Naive thymus-derived CD8-positive, alpha-beta T cell (primary cell): ENCODE data around the gene JMJD4. TPM values are rescaled to one million over a fixed set of nuclear protein-coding genes. Genes with fewer than 3 reads are reported as not detected.

Experiments
- ATAC-seq, 2 donors: fragments of 150-1000 bp; cut with Tn5 transposase in 1 of 2; sonication (Bioruptor Pico), chemical (Tn5 transposase) in 1 of 2; 1 replicate in 1 of 2; 2 replicates in 1 of 2; pipeline ENCODE4 v1.10.0; 2021; ENCODE audit warnings: mild to moderate bottlenecking in 2 of 2, moderate library complexity in 2 of 2
- POLR2A ChIA-PET: fragments of 350-600 bp; sonication (Branson Sonifier 250); formaldehyde crosslinking; loops from one replicate; lab custom pipeline; 2021; ENCODE audit warnings: antibody characterized with exemption; lab: Charles Lee
- DNase-seq, 10 donors: peaks; one replicate each; pipeline versions ENCODE4 v3.0.0 to v3.0.0-alpha.2; 2020 to 2022
- H3K27ac Mint-ChIP-seq, 10 donors: one replicate each; pipeline ENCODE4 v1.8.0; 2020 to 2022; ENCODE audit warnings: mild to moderate bottlenecking in 10 of 10, mixed read lengths in 10 of 10, moderate library complexity in 4 of 10, inconsistent platforms in 1 of 10
- H3K27me3 Mint-ChIP-seq, 5 donors: one replicate each; pipeline ENCODE4 v1.8.0; 2021 to 2022; ENCODE audit warnings: mixed read lengths in 5 of 5
- H3K36me3 Mint-ChIP-seq, 3 donors: one replicate each; pipeline ENCODE4 v1.8.0; 2020 to 2022; ENCODE audit warnings: mixed read lengths in 3 of 3, mild to moderate bottlenecking in 2 of 3, inconsistent platforms in 1 of 3
- H3K4me1 Mint-ChIP-seq, 4 donors: one replicate each; pipeline ENCODE4 v1.8.0; 2021 to 2022; ENCODE audit warnings: mixed read lengths in 4 of 4
- H3K4me3 Mint-ChIP-seq, 10 donors: one replicate each; pipeline ENCODE4 v1.8.0; 2020 to 2022; ENCODE audit warnings: mild to moderate bottlenecking in 10 of 10, mixed read lengths in 10 of 10, moderate library complexity in 6 of 10, inconsistent platforms in 1 of 10
- H3K9me3 Mint-ChIP-seq, 9 donors: one replicate each; pipeline ENCODE4 v1.8.0; 2020 to 2022; ENCODE audit warnings: mixed read lengths in 9 of 9, mild to moderate bottlenecking in 3 of 9, inconsistent platforms in 1 of 9, moderate library complexity in 1 of 9
- polyA plus RNA-seq, 3 donors: library from polyadenylated mRNA; unstranded; fragments of 300-500 nt; fragmentation: Illumina TruSeq; gene quantifications; one replicate each; pipeline ENCODE4 v1.2.3, GENCODE V29; 2021
- total RNA-seq, 8 experiments: library from RNA in 2 of 8; stranded (reverse) in 2 of 8; gene quantifications; one replicate each; pipeline ENCODE4 v1.2.3 and lab custom pipeline; 2021 to 2026

JMJD4 gene
- total and polyA plus RNA-seq, 5 experiments from 2014 or later, result 27.1 to 37.9 (median 31.9) TPM

DNA sequence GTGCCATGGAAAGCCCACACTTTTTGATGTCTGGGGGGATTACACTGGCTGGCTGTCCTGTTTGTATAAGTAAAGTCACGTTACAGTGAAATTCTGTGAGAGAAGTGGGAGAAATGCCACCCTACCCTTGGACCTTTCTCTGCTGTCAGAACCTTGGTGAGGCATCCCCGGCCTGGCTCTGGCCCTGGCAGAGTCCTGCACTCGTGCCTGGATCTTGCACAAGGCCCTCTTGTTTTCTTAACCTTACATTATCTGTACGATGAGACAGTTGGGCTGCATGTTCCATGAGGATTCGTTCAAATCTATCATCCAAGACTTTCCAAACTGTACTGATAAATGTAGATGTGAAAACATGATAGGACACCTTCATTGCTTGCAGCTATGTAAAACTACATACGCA lies 11.6 kb upstream of the JMJD4 start:
- Mint-ChIP-seq H3K27me3 (no peaks in the 10 kb centered on the region), H3K4me1 (peaks cover 25 to 65% (median 48%) of the 10 kb centered on the region in 4 donors), H3K36me3 (peaks cover 0 to 30% (median 9%) of the 10 kb centered on the region in 3 donors), H3K4me3 (no peak overlapping the region), H3K9me3 (no peaks in the 10 kb centered on the region), H3K27ac (no peak overlapping the region)
- ATAC-seq, result no peak
- no peak for DNase-seq
- POLR2A ChIA-PET, result no interaction called here

DNA sequence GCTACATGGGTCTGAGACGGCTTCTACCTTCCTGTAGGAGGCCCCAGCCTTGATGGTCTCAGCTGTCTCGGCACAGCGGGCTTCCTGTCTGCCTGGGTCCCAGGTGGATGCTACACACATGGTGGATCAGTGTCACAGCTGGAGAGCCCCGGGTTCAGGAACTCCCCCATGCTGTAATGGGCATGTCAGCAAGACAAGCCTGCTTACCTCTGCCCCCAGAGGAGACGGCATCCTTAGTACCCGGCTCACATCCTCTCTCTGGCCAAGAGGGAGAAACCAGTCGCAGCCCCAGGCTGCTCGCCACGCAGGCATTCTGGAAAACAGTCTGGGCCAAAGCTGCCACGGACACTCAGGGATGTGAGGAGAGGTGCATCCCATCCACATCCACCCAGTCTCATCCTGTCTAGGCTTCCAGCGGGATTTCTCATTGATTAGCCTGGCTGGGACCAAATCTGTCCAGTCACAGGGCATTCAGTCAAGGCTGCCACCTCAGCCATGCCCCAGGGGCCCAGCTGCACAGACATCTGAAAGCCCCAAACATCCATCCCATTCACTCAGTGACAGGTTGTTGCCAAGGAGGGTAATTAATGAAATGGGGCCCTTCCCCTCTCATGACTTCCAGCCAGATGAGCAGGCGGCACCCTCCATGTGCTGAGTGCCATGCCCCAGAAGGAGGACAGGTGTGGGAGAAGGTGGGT lies 10.6 kb upstream of the JMJD4 start:
- Mint-ChIP-seq H3K27me3 (no peaks in the 10 kb centered on the region), H3K36me3 (peaks cover 0 to 22% (median 4%) of the 10 kb centered on the region in 3 donors), H3K4me3 (no peak overlapping the region), H3K4me1 (peaks cover 34 to 68% (median 54%) of the 10 kb centered on the region in 4 donors), H3K9me3 (no peaks in the 10 kb centered on the region), H3K27ac (peak overlapping the region in 1 of 10 donors; percentile 48)
- ATAC-seq (no peak), DNase-seq (no peak)
- POLR2A ChIA-PET, result interaction anchor here (0.6 to 0.7 kb wide), 2 partner anchors 50 to 102 kb away, joined by 3 read pairs; no protein-coding TSS in a partner anchor

DNA sequence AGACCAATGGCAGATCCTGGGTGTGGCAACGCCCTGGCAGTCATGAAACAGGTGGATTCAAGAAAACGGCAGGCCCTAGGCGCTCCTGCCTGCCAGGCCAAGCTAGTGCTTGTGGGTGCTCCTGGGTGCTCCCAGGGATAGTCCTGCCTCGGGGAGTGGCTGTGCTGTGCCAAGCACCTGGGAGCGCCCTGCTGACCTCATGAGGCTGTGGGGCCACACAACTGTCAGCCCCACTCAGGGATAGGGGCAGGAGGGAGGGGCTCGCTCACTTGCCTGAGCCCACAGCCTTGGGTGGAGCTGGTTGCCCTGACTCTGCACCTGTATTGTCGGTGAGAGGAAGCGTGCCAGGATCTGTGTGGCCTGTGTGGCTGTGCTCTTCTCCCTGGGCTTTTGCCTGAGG lies 9.6 kb upstream of the JMJD4 start:
- Mint-ChIP-seq H3K9me3 (no peaks in the 10 kb centered on the region), H3K36me3 (peaks cover 0 to 18% (median 4%) of the 10 kb centered on the region in 3 donors), H3K27me3 (no peaks in the 10 kb centered on the region), H3K4me1 (peaks cover 43 to 78% (median 63%) of the 10 kb centered on the region in 4 donors), H3K27ac (peak overlapping the region in 6 of 10 donors; percentile 21 to 57 (median 50)), H3K4me3 (peak overlapping the region in 1 of 10 donors; percentile 52)
- POLR2A ChIA-PET, result no interaction called here
- DNase-seq (no peak), ATAC-seq (no peak)

GRCh38 chr1:227742738-227743715 lies 7.9 kb upstream of the JMJD4 start:
- H3K4me1 Mint-ChIP-seq, result peaks cover 40 to 80% (median 59%) of the 10 kb centered on the region in 4 donors
- H3K4me3 Mint-ChIP-seq, result no peak overlapping the region
- no peaks in the 10 kb centered on the region for H3K9me3 Mint-ChIP-seq
- ATAC-seq (no peak), DNase-seq (no peak)
- peaks cover 0 to 6% (median 0%) of the 10 kb centered on the region in 3 donors for H3K36me3 Mint-ChIP-seq
- peak overlapping the region in 2 of 10 donors; percentile 43 to 48 for H3K27ac Mint-ChIP-seq
- POLR2A ChIA-PET, result interaction anchor here (0.7 kb wide), 1 partner anchor 804 kb away, joined by 3 read pairs; no protein-coding TSS in a partner anchor
- H3K27me3 Mint-ChIP-seq, result no peaks in the 10 kb centered on the region

- Mint-ChIP-seq H3K4me3 (peak overlapping the region in 1 of 10 donors; percentile 26), H3K27me3 (no peaks in the 10 kb centered on the region), H3K4me1 (peaks cover 44 to 80% (median 64%) of the 10 kb centered on the region in 4 donors), H3K36me3 (peaks cover 0 to 6% (median 0%) of the 10 kb centered on the region in 3 donors), H3K27ac (peak overlapping the region in 5 of 10 donors; percentile 11 to 59 (median 47)), H3K9me3 (no peaks in the 10 kb centered on the region)
- DNase-seq (peak in 1 of 10 donors; percentile 50), ATAC-seq (no peak)
- POLR2A ChIA-PET, result no interaction called here
These were observed 6.2 kb upstream of the JMJD4 start for GRCh38 chr1:227741166-227741870.

GRCh38 chr1:227740401-227740960 lies 5.4 kb upstream of the JMJD4 start:
- ATAC-seq (no peak), DNase-seq (no peak)
- H3K27ac Mint-ChIP-seq, result peak overlapping the region in 1 of 10 donors; percentile 43
- peak overlapping the region in 1 of 10 donors; percentile 45 for H3K4me3 Mint-ChIP-seq
- POLR2A ChIA-PET, result no interaction called here
- no peaks in the 10 kb centered on the region for H3K9me3 Mint-ChIP-seq
- H3K27me3 Mint-ChIP-seq, result no peaks in the 10 kb centered on the region
- H3K4me1 Mint-ChIP-seq, result peaks cover 50 to 83% (median 69%) of the 10 kb centered on the region in 4 donors
- peaks cover 0 to 6% (median 0%) of the 10 kb centered on the region in 3 donors for H3K36me3 Mint-ChIP-seq

DNA sequence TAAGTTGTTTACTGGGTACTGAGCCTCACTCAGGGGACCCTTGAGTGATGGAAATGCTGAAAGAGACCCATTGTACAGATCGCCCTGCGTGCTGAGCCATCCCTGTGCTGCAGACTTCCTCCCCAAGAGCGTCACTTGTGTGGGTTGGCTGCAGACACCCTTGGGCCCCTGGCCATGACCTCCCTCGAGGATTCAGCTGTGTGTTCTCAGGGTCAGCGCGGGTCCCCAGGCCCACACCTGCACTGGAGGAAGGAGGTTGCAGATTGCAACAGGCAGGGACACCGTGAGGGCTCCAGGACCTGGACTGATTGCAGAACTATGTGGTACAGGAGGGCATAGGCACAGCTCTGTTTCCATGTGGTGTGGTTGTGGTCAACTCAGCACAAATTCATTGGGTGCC lies 4.5 kb upstream of the JMJD4 start:
- ATAC-seq, result no peak
- Mint-ChIP-seq H3K27me3 (no peaks in the 10 kb centered on the region), H3K36me3 (peaks cover 0 to 6% (median 0%) of the 10 kb centered on the region in 3 donors), H3K9me3 (no peaks in the 10 kb centered on the region), H3K4me1 (peaks cover 46 to 77% (median 64%) of the 10 kb centered on the region in 4 donors), H3K4me3 (no peak overlapping the region), H3K27ac (no peak overlapping the region)
- DNase-seq, result no peak
- POLR2A ChIA-PET, result no interaction called here

DNA sequence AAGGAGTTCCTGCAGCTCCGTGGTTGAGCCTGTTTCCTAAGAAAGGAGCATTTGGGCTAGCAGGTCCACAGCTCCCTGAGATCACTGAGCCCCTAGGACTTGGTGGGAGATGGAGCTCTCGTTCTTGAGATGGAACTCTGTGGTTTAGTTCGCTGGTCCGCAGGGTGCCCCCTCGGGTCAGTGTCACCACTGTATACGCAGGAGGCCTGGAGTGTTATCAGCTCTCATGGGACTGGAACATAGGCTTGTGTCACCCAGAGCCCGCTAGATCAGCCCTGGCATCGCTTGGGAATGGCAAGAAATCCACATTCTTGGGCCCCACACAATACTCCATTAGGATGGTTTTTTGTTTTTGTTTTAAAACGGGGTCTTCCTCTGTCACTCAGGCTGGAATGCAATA lies 3.7 kb upstream of the JMJD4 start:
- H3K4me1 Mint-ChIP-seq, result peaks cover 45 to 78% (median 61%) of the 10 kb centered on the region in 4 donors

DNA sequence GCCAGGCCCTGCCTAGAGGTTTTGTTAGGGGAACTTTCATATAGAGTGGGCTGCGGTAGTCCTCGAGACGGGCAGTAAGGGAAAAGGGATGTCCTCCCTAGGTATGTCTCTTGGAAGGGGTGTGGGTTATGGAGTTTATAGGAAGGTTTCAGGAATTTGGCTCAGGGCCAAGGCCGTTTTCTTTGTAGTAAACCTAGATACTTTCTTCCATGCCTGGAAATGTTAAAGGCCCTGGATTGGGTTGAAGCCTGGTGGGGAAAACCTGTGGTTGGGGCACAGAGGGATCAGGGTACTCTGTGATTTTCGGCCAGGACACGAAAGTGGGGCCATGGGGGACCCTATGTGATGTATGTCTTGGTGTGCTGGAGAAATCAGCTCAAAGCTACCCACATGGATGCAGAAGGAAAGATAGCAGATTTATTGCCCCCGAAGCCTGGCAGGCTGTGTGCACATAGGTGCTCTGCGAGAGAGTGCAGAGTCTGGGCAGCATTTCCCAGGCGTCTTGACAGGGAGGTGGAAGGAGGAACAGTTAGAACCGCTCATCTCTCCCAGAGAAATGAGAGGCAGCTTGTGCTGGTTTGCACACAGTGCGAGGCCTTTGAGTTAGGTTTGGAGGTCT lies 1.8 kb upstream of the JMJD4 start:
- Mint-ChIP-seq H3K4me1 (peaks cover 49 to 72% (median 59%) of the 10 kb centered on the region in 4 donors), H3K9me3 (no peaks in the 10 kb centered on the region), H3K27ac (peak overlapping the region in 7 of 10 donors; percentile 6 to 96 (median 53)), H3K36me3 (peaks cover 0 to 8% (median 0%) of the 10 kb centered on the region in 3 donors), H3K4me3 (peak overlapping the region; percentile 15 to 91 (median 62)), H3K27me3 (no peaks in the 10 kb centered on the region)
- ATAC-seq, result no peak
- no peak for DNase-seq
- POLR2A ChIA-PET, result interaction anchor here (1.2 kb wide), 1 partner anchor 24 kb away, joined by 3 read pairs; no protein-coding TSS in a partner anchor

More for the DNA sequence above, 3.7 kb upstream of the JMJD4 start:
- Mint-ChIP-seq H3K36me3 (peaks cover 0 to 6% (median 0%) of the 10 kb centered on the region in 3 donors), H3K27me3 (no peaks in the 10 kb centered on the region), H3K4me3 (peak overlapping the region in 1 of 10 donors; percentile 20), H3K9me3 (no peaks in the 10 kb centered on the region), H3K27ac (no peak overlapping the region)
- POLR2A ChIA-PET, result no interaction called here
- no peak for ATAC-seq
- DNase-seq, result no peak

GRCh38 chr1:227735539-227736285 lies 610 bp upstream of the JMJD4 start:
- H3K4me3 Mint-ChIP-seq, result peak overlapping the region; percentile 74 to 96 (median 90)
- peaks cover 0 to 8% (median 0%) of the 10 kb centered on the region in 3 donors for H3K36me3 Mint-ChIP-seq
- H3K27me3 Mint-ChIP-seq, result no peaks in the 10 kb centered on the region
- DNase-seq, result no peak
- H3K27ac Mint-ChIP-seq, result peak overlapping the region; percentile 84 to 96 (median 91)
- H3K9me3 Mint-ChIP-seq, result no peaks in the 10 kb centered on the region
- H3K4me1 Mint-ChIP-seq, result peaks cover 40 to 65% (median 51%) of the 10 kb centered on the region in 4 donors
- peak in 1 of 2 donors; percentile 60 for ATAC-seq
- POLR2A ChIA-PET, result interaction anchor here (1.0 to 2.0 kb wide), 2 partner anchors 30 to 53 kb away, joined by 6 to 9 read pairs; no protein-coding TSS in a partner anchor

GRCh38 chr1:227734546-227734855 lies 601 bp downstream of the JMJD4 start:
- peak in 1 of 10 donors; percentile 16 for DNase-seq
- no peaks in the 10 kb centered on the region for H3K9me3 Mint-ChIP-seq

More at GRCh38 chr1:227734546-227734855, 601 bp downstream of the JMJD4 start:
- H3K4me1 Mint-ChIP-seq, result peaks cover 32 to 60% (median 47%) of the 10 kb centered on the region in 4 donors
- H3K36me3 Mint-ChIP-seq, result peaks cover 0 to 4% (median 0%) of the 10 kb centered on the region in 3 donors
- peak; percentile 2 to 11 for ATAC-seq
- H3K27me3 Mint-ChIP-seq, result no peaks in the 10 kb centered on the region
- peak overlapping the region in 9 of 10 donors; percentile 69 to 96 (median 89) for H3K27ac Mint-ChIP-seq
- POLR2A ChIA-PET, result interaction anchor here (0.7 to 2.0 kb wide), 6 partner anchors 11 to 348 kb away, joined by 3 to 11 read pairs (median 4); partner anchors contain the start of gene ARF1
- H3K4me3 Mint-ChIP-seq, result peak overlapping the region; percentile 84 to 96 (median 90)
